Measurements from ENCODE around the gene ADGRG6.

- TF ChIP-seq CTCF (IDR thresholded peaks at IDR 0.05) (no peak), POLR2A (IDR thresholded peaks at IDR 0.05) (no peak)
Measured at GRCh38 chr6:142478117-142478516, 176.3 kb downstream of the ADGRG6 start.
